GM12878 (cell line): Measurements from ENCODE around the gene TULP1. TPM values are rescaled to one million over a fixed set of nuclear protein-coding genes. Genes with fewer than 3 reads are reported as not detected.

ENCODE experiments used
- ATAC-seq: fragments of 200-7000 bp; cut with Tn5 transposase; 3 replicates; pipeline ENCODE4 v1.9.1; 2020; ENCODE audit warnings: mild to moderate bottlenecking, moderate library complexity
- BruUV-seq: library from RNA; stranded (reverse); fragments of 400-500 nt; replicated peaks from 2 replicates; lab custom pipeline; 2021; lab: Mats Ljungman, UMichigan
- CTCF ChIA-PET: fragments of 300-600 bp; sonication (Branson Sonifier 250); formaldehyde crosslinking; extraction: SDS; loops from one replicate; lab custom pipeline; 2021; ENCODE audit warnings: inconsistent platforms; lab: Yijun Ruan, JAX
- POLR2A ChIA-PET: fragments of 350-600 bp; formaldehyde crosslinking; extraction: SDS; loops from one replicate; lab custom pipeline; 2021; ENCODE audit warnings: inconsistent platforms; lab: Charles Lee
- RAD21 ChIA-PET: fragments of 300-600 bp; sonication (Branson Sonifier 250); formaldehyde crosslinking; loops from one replicate; lab custom pipeline; 2023; ENCODE audit warnings: antibody characterized with exemption; ENCODE audit not compliant: unreplicated experiment; lab: Charles Lee
- SMC1A ChIA-PET: fragments of 300-600 bp; sonication (Branson Sonifier 250); formaldehyde crosslinking; loops from one replicate; lab custom pipeline; 2023; ENCODE audit not compliant: unreplicated experiment, uncharacterized antibody; lab: Charles Lee
- DNase-seq: peaks from one replicate; pipeline ENCODE4 v3.0.0-alpha.2; 2011; ENCODE audit warnings: low read depth, low spot score
- FAIRE-seq: peaks from 3 replicates; lab custom pipeline; 2011; peaks lifted over from hg19 to GRCh38; lab: Jason Lieb, UNC
- H2AFZ ChIP-seq: 2 replicates; pipeline ENCODE4 v1.6.0; 2011; ENCODE audit warnings: low read depth, low read length, control low read depth; ENCODE audit not compliant: control insufficient read depth
- H3K27ac ChIP-seq: 2 replicates; pipeline ENCODE4 v1.5.1; 2011; ENCODE audit warnings: control low read depth; ENCODE audit not compliant: control insufficient read depth, insufficient read depth
- H3K27me3 ChIP-seq, 2 experiments: replicated peaks in 1 of 2; 2 replicates each; pipeline versions ENCODE4 v1.6.0 to v1.6.1; 2011; ENCODE audit warnings: low read length in 1 of 2; ENCODE audit not compliant: control insufficient read depth in 2 of 2, insufficient read depth in 2 of 2
- H3K36me3 ChIP-seq, 2 experiments: 2 replicates each; pipeline ENCODE4 v1.5.1; 2011; ENCODE audit warnings: low read length in 1 of 2; ENCODE audit not compliant: control insufficient read depth in 2 of 2, insufficient read depth in 2 of 2
- H3K4me1 ChIP-seq: 2 replicates; pipeline ENCODE4 v1.6.1; 2011; ENCODE audit warnings: mild to moderate bottlenecking, low read length, moderate library complexity, mixed read lengths; ENCODE audit not compliant: control insufficient read depth, insufficient read depth
- H3K4me2 ChIP-seq: 2 replicates; pipeline ENCODE4 v1.6.0; 2011; ENCODE audit warnings: control low read depth; ENCODE audit not compliant: control insufficient read depth, insufficient read depth
- H3K4me3 ChIP-seq: fragments of 200-600 bp; sonication (generic); 2 replicates; pipeline ENCODE4 v1.5.1; 2016
- H3K79me2 ChIP-seq: 2 replicates; pipeline ENCODE4 v1.6.0; 2011; ENCODE audit warnings: low read length; ENCODE audit not compliant: control insufficient read depth, insufficient read depth
- H3K9ac ChIP-seq: 2 replicates; pipeline ENCODE4 v1.8.0; 2011; ENCODE audit warnings: low read length, control low read depth, mixed read lengths; ENCODE audit not compliant: control insufficient read depth, insufficient read depth
- H3K9me3 ChIP-seq: replicated peaks from 3 replicates; pipeline ENCODE4 v1.5.1; 2011; ENCODE audit warnings: mild to moderate bottlenecking, low read length; ENCODE audit not compliant: control insufficient read depth, insufficient read depth
- H4K20me1 ChIP-seq: 2 replicates; pipeline ENCODE4 v1.6.0; 2011; ENCODE audit not compliant: control insufficient read depth, insufficient read depth
- BCL11A ChIP-seq: IDR thresholded peaks from 2 replicates; pipeline ENCODE4 v1.6.1; 2011; ENCODE audit warnings: low read depth, low read length
- CTCF ChIP-seq, 3 experiments: IDR thresholded peaks in 2 of 3; conservative IDR thresholded peaks in 1 of 3; 2 replicates each; pipeline ENCODE4 v1.5.1; 2011; ENCODE audit warnings: low read depth in 3 of 3, low read length in 3 of 3, mild to moderate bottlenecking in 3 of 3, control low read depth in 2 of 3, moderate library complexity in 2 of 3, inconsistent platforms in 1 of 3, mixed read lengths in 1 of 3; ENCODE audit not compliant: control insufficient read depth in 2 of 3, insufficient read depth in 1 of 3; ENCODE audit errors: extremely low read depth in 1 of 3
- EGR1 ChIP-seq, 2 experiments: IDR thresholded peaks; 1 replicate in 1 of 2; 2 replicates in 1 of 2; pipeline ENCODE4 v1.6.1; 2011 to 2012; ENCODE audit warnings: low read depth in 2 of 2, low read length in 2 of 2, borderline replicate concordance in 1 of 2, mild to moderate bottlenecking in 1 of 2, moderate library complexity in 1 of 2
- HDAC2 ChIP-seq: fragments of 200-600 bp; sonication (generic); IDR thresholded peaks from 2 replicates; pipeline ENCODE4 v1.6.1; 2017
- HDGF ChIP-seq: fragments of 450-650 bp; IDR thresholded peaks from 2 replicates; pipeline ENCODE4 v1.6.1; 2016; ENCODE audit warnings: antibody characterized with exemption
- IRF5 ChIP-seq: fragments of 450-650 bp; IDR thresholded peaks from 2 replicates; pipeline ENCODE4 v1.6.1; 2017; ENCODE audit warnings: borderline replicate concordance
- MLLT1 ChIP-seq: fragments of 450-650 bp; IDR thresholded peaks from 2 replicates; pipeline ENCODE4 v1.6.1; 2016; ENCODE audit warnings: mild to moderate bottlenecking
- NR2C2 ChIP-seq: IDR thresholded peaks from 2 replicates; pipeline ENCODE4 v1.6.1; 2011; ENCODE audit warnings: borderline replicate concordance, low read depth; ENCODE audit not compliant: control insufficient read depth, insufficient read length
- RAD21 ChIP-seq: IDR thresholded peaks from 2 replicates; pipeline ENCODE4 v1.6.1; 2011; ENCODE audit warnings: mild to moderate bottlenecking, low read depth, low read length, moderate library complexity; ENCODE audit not compliant: insufficient read depth
- RUNX3 ChIP-seq: IDR thresholded peaks from 2 replicates; pipeline ENCODE4 v1.6.1; 2012; ENCODE audit warnings: low read length, inconsistent platforms
- SKIL ChIP-seq: fragments of 450-650 bp; IDR thresholded peaks from 2 replicates; pipeline ENCODE4 v1.6.1; 2017; ENCODE audit warnings: mild to moderate bottlenecking, low read depth, inconsistent platforms; ENCODE audit not compliant: poor library complexity, severe bottlenecking
- SMC3 ChIP-seq: IDR thresholded peaks from 2 replicates; pipeline ENCODE4 v1.6.1; 2011; ENCODE audit warnings: low read length, improper control_type of control experiment, borderline replicate concordance
- USF1 ChIP-seq: IDR thresholded peaks from 2 replicates; pipeline ENCODE4 v1.6.1; 2011; ENCODE audit warnings: borderline replicate concordance, low read depth, mild to moderate bottlenecking, moderate library complexity, mixed read lengths, low read length; ENCODE audit not compliant: insufficient read depth; ENCODE audit errors: extremely low read length
- WGBS: methylation state at CpG from one replicate; pipeline ENCODE4 v1.1.6; 2016; ENCODE audit warnings: low lambda C conversion rate; ENCODE audit not compliant: insufficient replicate concordance, insufficient coverage; ENCODE audit errors: missing lambda C conversion rate; 5-methylcytosine and 5-hydroxymethylcytosine counted together
- in situ Hi-C: fragments of 300-500 bp; cut with MboI; formaldehyde crosslinking; loops from 9 replicates; pipeline ENCODE4 v1.14.3; 2018; ENCODE audit warnings: mixed read lengths
- intact Hi-C: fragments of 100-400 bp; cut with micrococcal nuclease; formaldehyde crosslinking; loops from one replicate; pipeline ENCODE4 v1.14.2; 2022; ENCODE audit not compliant: unreplicated experiment
- polyA plus RNA-seq, 11 experiments: library from polyadenylated mRNA; depleted of rRNA in 4 of 11; unstranded in 6 of 11; stranded (reverse) in 5 of 11; fragments of >200 nt; fragmentation: Nextera tagmentation in 4 of 11; fragmentation: Illumina TruSeq in 1 of 11; extraction: Ambion mirVana in 4 of 11; extraction: Trizol in 1 of 11; gene quantifications; 1 replicate in 1 of 11; 2 replicates in 10 of 11; pipeline versions ENCODE4 v1.2.1 to v1.2.3, GENCODE V29; 2011 to 2016; ENCODE audit warnings: inconsistent platforms in 2 of 11, missing spikeins in 2 of 11, low read depth in 1 of 11
- total RNA-seq, 4 experiments: library from RNA; depleted of rRNA in 3 of 4; stranded (reverse); fragments of >200 nt in 3 of 4; fragmentation: Illumina TruSeq in 1 of 4; extraction: Trizol in 1 of 4; gene quantifications; 2 replicates each; pipeline versions ENCODE4 v1.2.1 to v1.2.3, GENCODE V29; 2013 to 2021

TULP1 gene
- total and polyA plus RNA-seq, 10 of the 15 experiments (the other 5 are each of a cell fraction or from before 2014, with no cell fraction given), result not detected

GRCh38 chr6:35449287-35449881 lies 63.3 kb downstream of the TULP1 start:
- ChIA-PET CTCF (interaction anchor here (0.6 to 6.5 kb wide), 27 partner anchors 9 to 534 kb away, joined by 3 to 177 read pairs (median 5); partner anchors contain the start of genes ARMC12, DEF6, PPARD and RPL10A), SMC1A (interaction anchor here (0.6 to 6.8 kb wide), 13 partner anchors 13 to 162 kb away, joined by 3 to 116 read pairs (median 5); partner anchors contain the start of genes DEF6, PPARD and RPL10A), POLR2A (interaction anchor here (0.9 to 1.3 kb wide), 3 partner anchors 106 to 152 kb away, joined by 3 to 4 read pairs (median 4); partner anchors contain the start of genes DEF6 and PPARD), RAD21 (interaction anchor here (0.6 to 8.7 kb wide), 17 partner anchors 8 to 902 kb away, joined by 3 to 125 read pairs (median 4); partner anchors contain the start of genes DEF6 and PPARD)
- ATAC-seq (peak; percentile 76), FAIRE-seq (peak; percentile 90), DNase-seq (no peak)
- Histone ChIP-seq H4K20me1 (no peaks in the 10 kb centered on the region), H2AFZ (no peak overlapping the region), H3K27ac (no peak overlapping the region), H3K9ac (no peak overlapping the region), H3K4me1 (peaks cover 10% of the 10 kb centered on the region), H3K4me3 (no peak overlapping the region), H3K27me3 (0 out of 4 replicates have a peak, but pooled peaks cover 0 to 3% of the 10 kb centered on the region in 2 experiments), H3K4me2 (no peak overlapping the region), H3K9me3 (no peaks in the 10 kb centered on the region), H3K79me2 (peaks cover 4% of the 10 kb centered on the region), H3K36me3 (no peaks in the 10 kb centered on the region)
- no TSS peak for BruUV-seq
- in situ Hi-C loops (no loop called here), intact Hi-C loops (loop anchor here (1.0 kb wide), 2 partner anchors 107 to 152 kb away; partner anchors contain the start of genes DEF6 and PPARD)
- WGBS, result 37% methylated on average over 14 of the region's 14 CpGs
- TF ChIP-seq SKIL (peak; percentile 31), BCL11A (no peak), RUNX3 (peak; percentile 12; the same call in 1 of the 2 replicates), HDAC2 (no peak), NR2C2 (no peak), RAD21 (peak; percentile 96), EGR1 (IDR thresholded peaks at IDR 0.05; ENCODE audit: borderline replicate concordance in 1 of 2, low read depth in 2 of 2, low read length in 2 of 2) (no peak), HDGF (0 out of 2 replicates have a peak, but pooled peaks have one; percentile 41), MLLT1 (peak; percentile 43; the same call in 1 of the 2 replicates), IRF5 (no peak), USF1 (no peak), CTCF (IDR thresholded peaks at IDR 0.05 in 2 of 3, conservative IDR thresholded peaks at IDR 0.05 in 1 of 3; ENCODE audit: control insufficient read depth in 2 of 3, extremely low read depth in 1 of 3, insufficient read depth in 1 of 3, low read depth in 3 of 3, low read length in 3 of 3) (peak; percentile 66 to 82 (median 67)), SMC3 (peak; percentile 96)
